HEK293 (cell line): ENCODE results near the gene GUCY1A2.

Source experiments
- ZNF416 ChIP-seq: fragments of 450-650 bp; formaldehyde crosslinking; IDR thresholded peaks from 2 replicates; pipeline ENCODE4 v1.5.1; 2016; ENCODE audit warnings: missing biosample characterization, missing genetic modification characterization
- ZNF707 ChIP-seq: fragments of 450-650 bp; formaldehyde crosslinking; IDR thresholded peaks from 2 replicates; pipeline ENCODE4 v1.5.1; 2016; ENCODE audit warnings: missing biosample characterization, missing genetic modification characterization

- TF ChIP-seq ZNF707 (tag by site-specific recombination) (no peak), ZNF416 (no peak)
Measured at GRCh38 chr11:106889718-106890117, 128.6 kb downstream of the GUCY1A2 start.
